Measurements from ENCODE around the gene DDX18.

The DDX18 gene

GRCh38 chr2:117814417-117815264 lies at the start of gene DDX18:
DDX18 (plus strand) TSS chr2:117814691; CDS start chr2:117814778, 87 bp downstream.
- peak within 1 kb of the TSS; percentile 79 for H3K4me3 ChIP-seq (ENCODE audit: low read length)
- peaks cover 16% of the 10 kb centered on the region for H3K4me1 ChIP-seq (ENCODE audit: insufficient read depth, low read length)
- H3K9ac ChIP-seq (ENCODE audit: low read depth, low read length) = peak within 1 kb of the TSS; percentile 91
- peaks cover 36% of the 10 kb centered on the region for H3K36me3 ChIP-seq (ENCODE audit: insufficient read depth, low read depth, low read length)
- no peaks in the 10 kb centered on the region for H3K27me3 ChIP-seq (ENCODE audit: insufficient read depth, low read length)
- peak within 1 kb of the TSS; percentile 78 for H3K27ac ChIP-seq (ENCODE audit: low read length)
- H3K9me3 ChIP-seq (ENCODE audit: insufficient read depth, low read depth, low read length) = no peaks in the 10 kb centered on the region

DNA sequence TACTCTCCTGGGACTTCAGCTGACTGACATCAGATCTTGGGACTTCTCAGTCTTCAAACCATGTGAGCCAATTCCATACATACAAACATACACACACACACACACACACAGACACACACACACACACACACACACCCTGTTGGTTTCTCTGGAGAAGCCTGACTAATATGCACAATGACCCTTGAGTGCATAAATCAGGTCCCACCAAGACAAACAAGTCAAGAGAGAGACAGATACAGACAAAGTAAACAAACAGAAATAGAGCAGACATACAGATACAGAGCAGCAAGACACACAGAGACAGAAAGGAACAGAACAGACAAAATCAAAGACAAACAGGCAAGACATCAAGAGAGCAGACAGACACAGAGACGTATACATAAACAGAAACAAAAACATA lies 43.8 kb upstream of the DDX18 start:
- Histone ChIP-seq H3K4me1 (ENCODE audit: insufficient read depth, low read length) (no peaks in the 10 kb centered on the region), H3K9ac (ENCODE audit: low read depth, low read length) (no peak overlapping the region), H3K36me3 (ENCODE audit: insufficient read depth, low read depth, low read length) (no peaks in the 10 kb centered on the region), H3K27ac (ENCODE audit: low read length) (no peak overlapping the region), H3K9me3 (ENCODE audit: insufficient read depth, low read depth, low read length) (no peaks in the 10 kb centered on the region), H3K27me3 (ENCODE audit: insufficient read depth, low read length) (no peaks in the 10 kb centered on the region), H3K4me3 (ENCODE audit: low read length) (no peak overlapping the region)

GRCh38 chr2:117771969-117772630 lies 42.4 kb upstream of the DDX18 start:
- no peaks in the 10 kb centered on the region for H3K4me1 ChIP-seq (ENCODE audit: insufficient read depth, low read length)
- H3K27me3 ChIP-seq (ENCODE audit: insufficient read depth, low read length) = no peaks in the 10 kb centered on the region
- H3K9me3 ChIP-seq (ENCODE audit: insufficient read depth, low read depth, low read length) = no peaks in the 10 kb centered on the region
- H3K4me3 ChIP-seq (ENCODE audit: low read length) = no peak overlapping the region
- H3K36me3 ChIP-seq (ENCODE audit: insufficient read depth, low read depth, low read length) = no peaks in the 10 kb centered on the region
- H3K27ac ChIP-seq (ENCODE audit: low read length) = no peak overlapping the region
- H3K9ac ChIP-seq (ENCODE audit: low read depth, low read length) = no peak overlapping the region

GRCh38 chr2:117774716-117775115 lies 39.8 kb upstream of the DDX18 start:
- H3K4me3 ChIP-seq (ENCODE audit: low read length) = no peak overlapping the region
- H3K27ac ChIP-seq (ENCODE audit: low read length) = no peak overlapping the region
- H3K9me3 ChIP-seq (ENCODE audit: insufficient read depth, low read depth, low read length) = no peaks in the 10 kb centered on the region; the same call in 1 of the 2 replicates
- no peaks in the 10 kb centered on the region for H3K36me3 ChIP-seq (ENCODE audit: insufficient read depth, low read depth, low read length)
- H3K27me3 ChIP-seq (ENCODE audit: insufficient read depth, low read length) = no peaks in the 10 kb centered on the region
- H3K9ac ChIP-seq (ENCODE audit: low read depth, low read length) = no peak overlapping the region
- H3K4me1 ChIP-seq (ENCODE audit: insufficient read depth, low read length) = no peaks in the 10 kb centered on the region

- Histone ChIP-seq H3K27ac (ENCODE audit: low read length) (no peak overlapping the region), H3K27me3 (ENCODE audit: insufficient read depth, low read length) (no peaks in the 10 kb centered on the region), H3K36me3 (ENCODE audit: insufficient read depth, low read depth, low read length) (no peaks in the 10 kb centered on the region), H3K9me3 (ENCODE audit: insufficient read depth, low read depth, low read length) (no peaks in the 10 kb centered on the region; the same call in 1 of the 2 replicates), H3K4me3 (ENCODE audit: low read length) (no peak overlapping the region), H3K4me1 (ENCODE audit: insufficient read depth, low read length) (no peaks in the 10 kb centered on the region), H3K9ac (ENCODE audit: low read depth, low read length) (no peak overlapping the region)
Observed at GRCh38 chr2:117775703-117776219, 38.7 kb upstream of the DDX18 start.

GRCh38 chr2:117776888-117777287 lies 37.6 kb upstream of the DDX18 start:
- H3K4me3 ChIP-seq (ENCODE audit: low read length) = no peak overlapping the region
- H3K9ac ChIP-seq (ENCODE audit: low read depth, low read length) = no peak overlapping the region
- no peaks in the 10 kb centered on the region; the same call in 1 of the 2 replicates for H3K9me3 ChIP-seq (ENCODE audit: insufficient read depth, low read depth, low read length)
- H3K4me1 ChIP-seq (ENCODE audit: insufficient read depth, low read length) = no peaks in the 10 kb centered on the region
- no peaks in the 10 kb centered on the region for H3K27me3 ChIP-seq (ENCODE audit: insufficient read depth, low read length)
- no peak overlapping the region for H3K27ac ChIP-seq (ENCODE audit: low read length)
- no peaks in the 10 kb centered on the region for H3K36me3 ChIP-seq (ENCODE audit: insufficient read depth, low read depth, low read length)

- Histone ChIP-seq H3K9ac (ENCODE audit: low read depth, low read length) (no peak overlapping the region), H3K36me3 (ENCODE audit: insufficient read depth, low read depth, low read length) (no peaks in the 10 kb centered on the region), H3K4me3 (ENCODE audit: low read length) (no peak overlapping the region), H3K9me3 (ENCODE audit: insufficient read depth, low read depth, low read length) (no peaks in the 10 kb centered on the region), H3K27ac (ENCODE audit: low read length) (no peak overlapping the region), H3K4me1 (ENCODE audit: insufficient read depth, low read length) (no peaks in the 10 kb centered on the region), H3K27me3 (ENCODE audit: insufficient read depth, low read length) (no peaks in the 10 kb centered on the region)
Observed at GRCh38 chr2:117785740-117786139, 28.8 kb upstream of the DDX18 start.

GRCh38 chr2:117786520-117786919 lies 28.0 kb upstream of the DDX18 start:
- H3K4me3 ChIP-seq (ENCODE audit: low read length) = no peak overlapping the region
- H3K27me3 ChIP-seq (ENCODE audit: insufficient read depth, low read length) = no peaks in the 10 kb centered on the region
- no peaks in the 10 kb centered on the region for H3K9me3 ChIP-seq (ENCODE audit: insufficient read depth, low read depth, low read length)
- no peak overlapping the region for H3K9ac ChIP-seq (ENCODE audit: low read depth, low read length)
- no peaks in the 10 kb centered on the region for H3K4me1 ChIP-seq (ENCODE audit: insufficient read depth, low read length)
- no peaks in the 10 kb centered on the region for H3K36me3 ChIP-seq (ENCODE audit: insufficient read depth, low read depth, low read length)
- no peak overlapping the region for H3K27ac ChIP-seq (ENCODE audit: low read length)

DNA sequence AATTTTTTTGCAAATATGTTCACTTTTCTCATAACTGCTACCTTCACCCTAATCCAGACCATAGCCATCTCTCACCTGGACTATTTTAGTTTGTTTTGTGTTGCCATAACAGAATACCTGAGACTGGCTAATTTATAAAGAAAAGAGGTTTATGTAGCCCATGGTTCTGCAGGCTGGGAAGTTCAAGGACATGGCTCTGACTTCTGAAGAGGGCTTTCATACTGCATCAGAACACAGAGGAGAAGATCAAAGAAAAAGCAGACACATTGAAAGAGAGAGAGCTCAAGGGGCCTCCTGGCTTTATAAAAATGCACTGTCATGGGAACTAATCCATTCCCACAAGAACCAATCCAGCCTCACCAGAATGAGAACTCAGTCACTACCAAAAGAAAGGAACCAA lies 25.0 kb upstream of the DDX18 start:
- H3K27me3 ChIP-seq (ENCODE audit: insufficient read depth, low read length) = no peaks in the 10 kb centered on the region
- no peak overlapping the region for H3K9ac ChIP-seq (ENCODE audit: low read depth, low read length)
- H3K27ac ChIP-seq (ENCODE audit: low read length) = no peak overlapping the region
- H3K9me3 ChIP-seq (ENCODE audit: insufficient read depth, low read depth, low read length) = no peaks in the 10 kb centered on the region
- H3K4me3 ChIP-seq (ENCODE audit: low read length) = no peak overlapping the region
- no peaks in the 10 kb centered on the region for H3K36me3 ChIP-seq (ENCODE audit: insufficient read depth, low read depth, low read length)
- no peaks in the 10 kb centered on the region for H3K4me1 ChIP-seq (ENCODE audit: insufficient read depth, low read length)

DNA sequence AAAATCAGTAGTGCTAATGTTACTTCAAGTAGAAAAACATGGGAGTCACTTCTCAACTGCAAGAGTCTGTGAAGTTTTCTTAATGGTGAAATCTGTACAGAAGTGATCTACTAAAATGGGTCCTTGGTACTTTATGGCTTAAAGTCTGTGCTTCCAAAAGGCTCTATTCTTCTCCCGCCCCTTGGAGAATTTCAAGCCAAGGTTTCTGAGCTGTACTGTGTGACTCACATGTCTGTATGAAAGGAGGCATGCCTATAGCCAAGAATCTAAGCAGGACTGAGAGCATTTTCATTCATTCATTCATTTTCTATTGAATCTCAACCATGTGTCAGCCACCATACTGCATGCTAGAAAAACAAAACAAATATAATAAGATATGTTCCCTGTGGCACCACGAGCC lies 19.8 kb upstream of the DDX18 start:
- Histone ChIP-seq H3K4me1 (ENCODE audit: insufficient read depth, low read length) (no peaks in the 10 kb centered on the region), H3K27ac (ENCODE audit: low read length) (no peak overlapping the region), H3K9me3 (ENCODE audit: insufficient read depth, low read depth, low read length) (no peaks in the 10 kb centered on the region), H3K36me3 (ENCODE audit: insufficient read depth, low read depth, low read length) (no peaks in the 10 kb centered on the region), H3K9ac (ENCODE audit: low read depth, low read length) (no peak overlapping the region), H3K4me3 (ENCODE audit: low read length) (no peak overlapping the region), H3K27me3 (ENCODE audit: insufficient read depth, low read length) (no peaks in the 10 kb centered on the region)

DNA sequence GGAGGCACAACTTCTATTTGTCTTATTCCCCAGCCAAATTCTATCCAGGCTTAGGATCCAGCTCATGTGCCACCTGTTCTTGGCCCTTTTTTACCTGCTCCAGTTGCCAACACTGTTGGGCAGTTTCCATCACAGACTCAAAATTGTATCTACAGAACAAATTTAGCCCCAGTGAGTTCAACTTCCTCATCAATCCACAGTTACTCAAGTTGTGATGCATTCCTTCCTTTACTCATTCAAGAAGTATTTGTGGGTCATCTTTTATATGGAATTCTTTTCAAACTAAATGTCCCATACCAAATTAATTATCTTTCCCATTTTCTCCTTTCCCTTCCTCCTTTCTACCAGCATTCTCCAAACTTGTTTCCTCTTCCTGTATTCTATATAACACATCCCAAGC lies 12.7 kb upstream of the DDX18 start:
- Histone ChIP-seq H3K9ac (ENCODE audit: low read depth, low read length) (no peak overlapping the region), H3K4me1 (ENCODE audit: insufficient read depth, low read length) (0 out of 2 replicates have a peak, but pooled peaks cover 2% of the 10 kb centered on the region), H3K27ac (ENCODE audit: low read length) (no peak overlapping the region), H3K9me3 (ENCODE audit: insufficient read depth, low read depth, low read length) (no peaks in the 10 kb centered on the region), H3K36me3 (ENCODE audit: insufficient read depth, low read depth, low read length) (no peaks in the 10 kb centered on the region), H3K4me3 (ENCODE audit: low read length) (no peak overlapping the region), H3K27me3 (ENCODE audit: insufficient read depth, low read length) (no peaks in the 10 kb centered on the region)

Data from iPS-20b (cell line).